Body of pancreas (tissue), 4 donors: Measurements from ENCODE around the gene ARHGAP22. TPM values are rescaled to one million over a fixed set of nuclear protein-coding genes. Genes with fewer than 3 reads are reported as not detected.
A peak's percentile ranks its signal among the peaks of the same experiment; 100 is the strongest.

ENCODE experiments used
- ATAC-seq: fragments of 150-250 bp; one replicate; pipeline ENCODE4 v1.9.1; 2016
- DNase-seq, 4 donors: peaks; one replicate each; pipeline ENCODE4 v3.0.0-alpha.2; 2019
- H3K27ac ChIP-seq, 4 donors: fragments of 200-600 bp; sonication (generic); 1 replicate in 3 of 4; 2 replicates in 1 of 4; pipeline versions ENCODE4 v1.5.1 to v1.6.1; 2016 to 2019; ENCODE audit warnings: mild to moderate bottlenecking in 1 of 4, mixed read lengths in 1 of 4, moderate library complexity in 1 of 4
- H3K27me3 ChIP-seq, 2 donors: fragments of 200-600 bp; sonication (generic); one replicate each; pipeline ENCODE4 v1.6.0; 2016; ENCODE audit warnings: mild to moderate bottlenecking in 1 of 2
- H3K36me3 ChIP-seq, 2 donors: fragments of 200-600 bp; sonication (generic); replicated peaks in 1 of 2; 2 replicates each; pipeline ENCODE4 v1.5.1; 2016; ENCODE audit warnings: low read depth in 2 of 2; ENCODE audit not compliant: insufficient read depth in 1 of 2
- H3K4me1 ChIP-seq: fragments of 200-600 bp; sonication (generic); one replicate; pipeline ENCODE4 v1.6.0; 2016
- H3K4me3 ChIP-seq, 2 donors: fragments of 200-600 bp; sonication (generic); 1 replicate in 1 of 2; 2 replicates in 1 of 2; pipeline ENCODE4 v1.5.1; 2016 to 2019
- H3K9me3 ChIP-seq, 3 donors: fragments of 200-600 bp; sonication (generic); 1 replicate in 2 of 3; 2 replicates in 1 of 3; pipeline ENCODE4 v1.5.1; 2016
- CTCF ChIP-seq, 7 experiments: fragments of 450-650 bp in 4 of 7; fragments of 200-600 bp in 3 of 7; sonication (generic) in 3 of 7; IDR thresholded peaks; one replicate each; pipeline ENCODE4 v1.5.1; 2016 to 2019; ENCODE audit warnings: antibody characterized with exemption in 7 of 7
- POLR2A ChIP-seq, 3 donors: fragments of 450-650 bp; IDR thresholded peaks; one replicate each; pipeline ENCODE4 v1.6.1; 2016; ENCODE audit warnings: antibody characterized with exemption in 3 of 3, mild to moderate bottlenecking in 2 of 3
- WGBS, 2 donors: methylation state at CpG; one replicate each; pipeline ENCODE4 v1.1.5; 2017; 5-methylcytosine and 5-hydroxymethylcytosine counted together
- intact Hi-C: fragments of 100-400 bp; cut with DNase I; formaldehyde crosslinking; loops from one replicate; pipeline ENCODE4 v1.15.1; 2023
- total RNA-seq, 2 donors: library from RNA; depleted of rRNA; stranded (reverse); fragments of >200 nt; gene quantifications; one replicate each; pipeline ENCODE4 v1.1.0, GENCODE V29; 2016

The ARHGAP22 gene
- total RNA-seq, 2 donors from 2014 or later, result 1.6 to 4.6 TPM

- DNase-seq, result peak in 2 of 4 donors; percentile 5 to 14
- Histone ChIP-seq H3K4me3 (no peak overlapping the region), H3K27ac (no peak overlapping the region), H3K9me3 (no peaks in the 10 kb centered on the region), H3K36me3 (no peaks in the 10 kb centered on the region), H3K27me3 (no peaks in the 10 kb centered on the region), H3K4me1 (no peaks in the 10 kb centered on the region)
- intact Hi-C loops, result no loop called here
- ATAC-seq, result no peak
- TF ChIP-seq CTCF (IDR thresholded peaks at IDR 0.05) (no peak), POLR2A (IDR thresholded peaks at IDR 0.05) (no peak)
- 86 to 87% methylated on average over 12 of the region's 12 CpGs for WGBS, 2 donors
Measured at GRCh38 chr10:48461623-48462481, 143.0 kb downstream of the ARHGAP22 start.

- DNase-seq (no peak), ATAC-seq (no peak)
- TF ChIP-seq CTCF (IDR thresholded peaks at IDR 0.05) (no peak), POLR2A (IDR thresholded peaks at IDR 0.05) (no peak)
- no peak overlapping the region for H3K27ac ChIP-seq
- H3K9me3 ChIP-seq, result no peaks in the 10 kb centered on the region
- intact Hi-C loops, result no loop called here
- 83 to 95% methylated on average over 2 of the region's 2 CpGs for WGBS, 2 donors
- H3K36me3 ChIP-seq, result no peaks in the 10 kb centered on the region
- H3K27me3 ChIP-seq, result no peaks in the 10 kb centered on the region
- no peaks in the 10 kb centered on the region for H3K4me1 ChIP-seq
- H3K4me3 ChIP-seq, result no peak overlapping the region
Measured at GRCh38 chr10:48460182-48460581, 144.7 kb downstream of the ARHGAP22 start.

GRCh38 chr10:48459270-48460150 lies 145.4 kb downstream of the ARHGAP22 start:
- Histone ChIP-seq H3K27ac (no peak overlapping the region), H3K9me3 (no peaks in the 10 kb centered on the region), H3K4me3 (no peak overlapping the region), H3K4me1 (peaks cover 2% of the 10 kb centered on the region), H3K27me3 (no peaks in the 10 kb centered on the region), H3K36me3 (no peaks in the 10 kb centered on the region)
- peak in 1 of 4 donors; percentile 8 for DNase-seq
- TF ChIP-seq POLR2A (IDR thresholded peaks at IDR 0.05) (no peak), CTCF (IDR thresholded peaks at IDR 0.05) (no peak)
- 73 to 97% methylated on average over 12 to 23 of the region's 23 CpGs for WGBS, 2 donors
- intact Hi-C loops, result no loop called here
- ATAC-seq, result no peak

- ATAC-seq (no peak), DNase-seq (peak in 1 of 4 donors; percentile 5)
- Histone ChIP-seq H3K27ac (no peak overlapping the region), H3K36me3 (no peaks in the 10 kb centered on the region), H3K4me3 (no peak overlapping the region), H3K27me3 (no peaks in the 10 kb centered on the region), H3K9me3 (no peaks in the 10 kb centered on the region), H3K4me1 (peaks cover 10% of the 10 kb centered on the region)
- 69 to 76% methylated on average over 5 to 6 of the region's 6 CpGs for WGBS, 2 donors
- TF ChIP-seq POLR2A (IDR thresholded peaks at IDR 0.05), result no peak
- no peak for TF ChIP-seq CTCF (IDR thresholded peaks at IDR 0.05)
- intact Hi-C loops, result no loop called here
Measured at GRCh38 chr10:48458662-48459048, 146.2 kb downstream of the ARHGAP22 start.
